Activated CD8-positive, alpha-beta T cell treated with anti-CD3 and anti-CD28 coated beads for 36 hours (primary cell): Measurements from ENCODE around the gene MXD3. TPM values are rescaled to one million over a fixed set of nuclear protein-coding genes. Genes with fewer than 3 reads are reported as not detected.

Source experiments
- ATAC-seq: fragments of 200-7000 bp; cut with Tn5 transposase; one replicate; pipeline ENCODE4 v1.10.0; 2021; ENCODE audit warnings: mild to moderate bottlenecking, moderate library complexity
- CTCF ChIA-PET: fragments of 350-600 bp; sonication (Branson Sonifier 250); formaldehyde crosslinking; loops from one replicate; lab custom pipeline; 2021; ENCODE audit warnings: antibody characterized with exemption; lab: Charles Lee
- POLR2A ChIA-PET: fragments of 350-600 bp; sonication (Branson Sonifier 250); formaldehyde crosslinking; loops from one replicate; lab custom pipeline; 2021; ENCODE audit warnings: antibody characterized with exemption; lab: Charles Lee
- DNase-seq: peaks from one replicate; pipeline ENCODE4 v3.0.0-alpha.2; 2020
- H3K27ac Mint-ChIP-seq: one replicate; pipeline ENCODE4 v1.8.0; 2021; ENCODE audit warnings: mild to moderate bottlenecking, mixed read lengths
- H3K27me3 Mint-ChIP-seq: one replicate; pipeline ENCODE4 v1.8.0; 2021; ENCODE audit warnings: mixed read lengths
- H3K36me3 Mint-ChIP-seq: one replicate; pipeline ENCODE4 v1.8.0; 2021; ENCODE audit warnings: low read depth, mixed read lengths
- H3K4me1 Mint-ChIP-seq: one replicate; pipeline ENCODE4 v1.8.0; 2021; ENCODE audit warnings: low read depth, mixed read lengths
- H3K4me3 Mint-ChIP-seq: one replicate; pipeline ENCODE4 v1.8.0; 2021; ENCODE audit warnings: mild to moderate bottlenecking, moderate library complexity, mixed read lengths
- H3K9me3 Mint-ChIP-seq: one replicate; pipeline ENCODE4 v1.8.0; 2021; ENCODE audit warnings: mixed read lengths
- intact Hi-C: fragments of 100-400 bp; cut with micrococcal nuclease; formaldehyde crosslinking; loops from one replicate; pipeline ENCODE4 v1.10.0; 2022
- total RNA-seq, 2 experiments: library from RNA; stranded (reverse); gene quantifications; one replicate each; pipeline ENCODE4 v1.2.3, GENCODE V29; 2021
- TF ChIP-seq, protein P1 (sequence below): fragments of 200-600 bp; IDR thresholded peaks from one replicate; pipeline ENCODE4 v1.8.0; 2022; ENCODE audit warnings: antibody characterized with exemption, mild to moderate bottlenecking

Gene MXD3
- total RNA-seq, 2 experiments from 2014 or later: 19.3 to 25.1 TPM

DNA sequence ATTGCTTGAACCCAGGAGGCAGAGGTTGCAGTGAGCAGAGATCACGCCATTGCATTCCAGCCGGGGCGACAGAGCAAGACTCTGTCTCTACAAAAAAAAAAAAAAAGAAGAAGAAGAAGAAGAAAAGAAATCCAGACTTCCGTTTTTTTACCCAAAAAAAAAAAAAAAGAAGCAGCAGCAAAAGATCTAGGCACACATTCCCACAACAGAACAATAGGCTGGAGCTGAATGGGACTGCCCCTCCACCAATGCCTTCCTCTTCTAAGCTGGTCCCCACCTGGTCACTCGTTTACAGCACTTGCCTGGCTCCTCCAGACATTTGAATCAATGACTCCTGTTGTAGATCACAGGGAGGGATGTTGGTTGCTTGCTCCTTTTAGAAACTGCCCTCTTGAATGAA, 41.4 kb upstream of the MXD3 start:
- no peak overlapping the region for H3K4me3 Mint-ChIP-seq
- intact Hi-C loops: no loop called here
- TF ChIP-seq, protein P1, sequence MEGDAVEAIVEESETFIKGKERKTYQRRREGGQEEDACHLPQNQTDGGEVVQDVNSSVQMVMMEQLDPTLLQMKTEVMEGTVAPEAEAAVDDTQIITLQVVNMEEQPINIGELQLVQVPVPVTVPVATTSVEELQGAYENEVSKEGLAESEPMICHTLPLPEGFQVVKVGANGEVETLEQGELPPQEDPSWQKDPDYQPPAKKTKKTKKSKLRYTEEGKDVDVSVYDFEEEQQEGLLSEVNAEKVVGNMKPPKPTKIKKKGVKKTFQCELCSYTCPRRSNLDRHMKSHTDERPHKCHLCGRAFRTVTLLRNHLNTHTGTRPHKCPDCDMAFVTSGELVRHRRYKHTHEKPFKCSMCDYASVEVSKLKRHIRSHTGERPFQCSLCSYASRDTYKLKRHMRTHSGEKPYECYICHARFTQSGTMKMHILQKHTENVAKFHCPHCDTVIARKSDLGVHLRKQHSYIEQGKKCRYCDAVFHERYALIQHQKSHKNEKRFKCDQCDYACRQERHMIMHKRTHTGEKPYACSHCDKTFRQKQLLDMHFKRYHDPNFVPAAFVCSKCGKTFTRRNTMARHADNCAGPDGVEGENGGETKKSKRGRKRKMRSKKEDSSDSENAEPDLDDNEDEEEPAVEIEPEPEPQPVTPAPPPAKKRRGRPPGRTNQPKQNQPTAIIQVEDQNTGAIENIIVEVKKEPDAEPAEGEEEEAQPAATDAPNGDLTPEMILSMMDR: no peak
- CTCF ChIA-PET: interaction anchor here (1.1 to 5.3 kb wide), 7 partner anchors 8 to 45 kb away, joined by 3 to 28 read pairs (median 9); no protein-coding TSS in a partner anchor
- ATAC-seq (no peak), DNase-seq (no peak)
- peaks cover 11% of the 10 kb centered on the region for H3K36me3 Mint-ChIP-seq
- POLR2A ChIA-PET: interaction anchor here (1.1 to 4.2 kb wide), 4 partner anchors 40 to 101 kb away, joined by 3 to 15 read pairs (median 4); partner anchors contain the start of gene RAB24
- no peaks in the 10 kb centered on the region for H3K27me3 Mint-ChIP-seq
- H3K27ac Mint-ChIP-seq: no peak overlapping the region
- peaks cover 55% of the 10 kb centered on the region for H3K4me1 Mint-ChIP-seq
- peaks cover 14% of the 10 kb centered on the region for H3K9me3 Mint-ChIP-seq

DNA sequence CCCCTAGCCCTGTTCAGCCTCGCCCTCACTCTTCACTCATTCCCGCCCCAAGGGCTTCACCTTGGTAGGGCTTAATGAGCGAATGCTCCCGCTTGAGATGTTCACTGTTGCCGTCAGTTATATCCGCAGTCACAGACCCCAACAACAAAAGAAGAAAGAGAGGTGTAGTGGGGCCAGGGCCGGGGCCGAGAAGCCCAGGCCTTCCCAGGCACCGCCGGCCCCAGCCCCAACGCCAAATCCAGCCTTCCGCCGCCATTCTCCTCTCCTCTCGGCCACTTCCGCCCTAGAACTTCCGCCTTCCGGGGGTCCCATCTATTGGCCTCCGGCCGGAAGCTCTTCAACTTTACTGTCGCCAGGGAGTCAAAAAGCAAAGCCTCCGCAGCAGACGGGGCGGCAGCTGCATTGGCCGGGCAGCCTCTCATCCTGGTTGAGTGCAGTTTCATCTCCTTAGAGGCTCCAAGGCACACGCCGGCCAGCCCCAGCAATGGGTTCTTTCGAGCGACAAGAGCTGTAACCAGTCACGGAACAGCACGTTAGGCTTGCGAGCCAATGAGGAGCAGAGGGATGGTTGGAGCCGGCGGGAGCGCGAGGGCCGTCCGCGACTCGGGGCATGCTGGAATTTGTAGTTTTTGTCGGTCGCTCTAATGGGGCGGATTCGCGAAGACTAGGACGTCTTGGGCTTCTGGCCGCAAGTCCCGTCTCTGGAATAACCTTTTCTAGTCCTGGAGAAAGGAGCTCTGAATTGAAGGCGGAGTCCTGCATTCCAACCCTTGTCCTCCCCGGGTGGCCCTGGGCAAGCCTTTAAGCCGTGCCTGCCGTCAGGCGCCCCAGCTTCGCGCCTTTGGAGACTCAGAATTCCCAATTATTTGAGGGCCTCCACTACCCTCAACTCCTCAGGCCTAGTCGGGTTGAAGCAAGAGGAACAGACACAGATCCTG, 40.0 kb upstream of the MXD3 start, which contains the start of gene LMAN2:
TSS of gene LMAN2 (minus strand) at position 277 of the 938 bp plus-strand sequence. CDS start at position 256, 21 bp downstream.
- peaks cover 54% of the 10 kb centered on the region for H3K4me1 Mint-ChIP-seq

DNA sequence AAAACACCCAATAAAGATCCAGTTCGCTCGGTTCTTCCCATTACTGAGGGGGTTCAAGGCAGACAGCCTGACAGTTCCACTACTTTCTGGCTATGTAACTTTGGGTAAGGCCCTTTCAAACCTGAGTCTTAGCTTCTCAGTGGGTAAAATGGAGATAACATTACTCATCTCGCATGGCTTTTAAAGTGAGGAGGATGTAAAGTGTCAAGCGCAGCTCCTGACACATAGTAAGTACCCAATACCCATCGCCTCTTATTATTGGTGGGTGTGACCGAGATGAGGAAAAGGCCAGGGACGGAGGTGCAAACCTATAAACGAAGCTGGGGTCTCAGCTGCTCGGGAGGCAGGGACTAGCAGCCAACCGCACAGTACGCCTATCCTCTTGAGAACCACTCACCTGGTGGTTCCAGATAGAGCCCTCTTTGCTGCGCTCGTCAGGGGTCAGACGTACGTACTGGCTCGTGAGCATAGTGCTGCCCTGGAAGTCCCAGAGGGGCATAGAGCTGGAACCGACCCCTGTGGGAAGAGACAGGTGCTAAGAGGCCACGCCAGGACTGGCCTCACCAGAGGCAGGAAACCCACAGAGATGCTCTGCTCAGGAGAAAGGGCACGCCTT, 39.2 kb upstream of the MXD3 start:
- Mint-ChIP-seq H3K27ac (peak overlapping the region; percentile 100), H3K4me3 (peak overlapping the region; percentile 93), H3K27me3 (no peaks in the 10 kb centered on the region), H3K9me3 (peaks cover 13% of the 10 kb centered on the region), H3K4me1 (peaks cover 54% of the 10 kb centered on the region), H3K36me3 (peaks cover 20% of the 10 kb centered on the region)
- no peak for DNase-seq
- ChIA-PET CTCF (interaction anchor here (0.9 to 5.3 kb wide), 13 partner anchors 11 to 237 kb away, joined by 3 to 28 read pairs (median 7); no protein-coding TSS in a partner anchor), POLR2A (interaction anchor here (1.0 to 4.2 kb wide), 17 partner anchors 10 to 96 kb away, joined by 3 to 19 read pairs (median 5); partner anchors contain the start of genes GRK6, PRR7 and RAB24)
- intact Hi-C loops: no loop called here
- ATAC-seq: no peak
- TF ChIP-seq, protein P1: no peak

More for the DNA sequence above, 40.0 kb upstream of the MXD3 start, which contains the start of gene LMAN2:
- Mint-ChIP-seq H3K27me3 (no peaks in the 10 kb centered on the region), H3K36me3 (peaks cover 18% of the 10 kb centered on the region), H3K27ac (peak within 1 kb of the TSS; percentile 100), H3K4me3 (peak within 1 kb of the TSS; percentile 93), H3K9me3 (peaks cover 14% of the 10 kb centered on the region)
- peak; percentile 96 for DNase-seq
- peak; percentile 98 for ATAC-seq
- intact Hi-C loops: no loop called here
- POLR2A ChIA-PET: interaction anchor here (0.7 to 4.2 kb wide), 21 partner anchors 9 to 167 kb away, joined by 3 to 19 read pairs (median 4); partner anchors contain the start of genes GRK6, PRR7 and RAB24
- CTCF ChIA-PET: interaction anchor here (1.4 to 5.3 kb wide), 13 partner anchors 10 to 104 kb away, joined by 4 to 28 read pairs (median 8); no protein-coding TSS in a partner anchor
- TF ChIP-seq, protein P1: no peak

DNA sequence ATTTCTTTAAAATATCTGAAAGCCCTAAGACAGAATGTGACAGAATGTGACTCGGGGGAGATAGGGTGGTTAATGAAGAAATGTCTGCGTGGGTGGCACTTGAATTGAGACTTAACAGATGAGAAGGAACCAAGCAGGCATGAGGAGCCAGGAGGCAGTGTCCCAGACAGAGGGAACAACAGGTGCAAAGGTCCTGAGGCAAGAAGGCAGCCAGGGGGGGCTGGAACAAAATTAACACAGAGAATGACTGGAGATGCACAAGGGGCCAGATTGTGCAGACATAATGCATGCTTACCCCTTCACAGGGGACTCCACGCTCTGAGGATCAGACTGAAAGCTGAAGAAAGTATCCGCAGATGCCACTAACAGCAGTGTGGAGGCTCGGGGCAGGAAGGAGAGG, 38.1 kb upstream of the MXD3 start:
- intact Hi-C loops: no loop called here
- ChIA-PET POLR2A (interaction anchor here (3.5 to 4.2 kb wide), 2 partner anchors 11 to 37 kb away, joined by 15 to 19 read pairs; no protein-coding TSS in a partner anchor), CTCF (interaction anchor here (0.9 to 5.3 kb wide), 7 partner anchors 22 to 236 kb away, joined by 3 to 28 read pairs (median 5); no protein-coding TSS in a partner anchor)
- Mint-ChIP-seq H3K27me3 (no peaks in the 10 kb centered on the region), H3K4me3 (peak overlapping the region; percentile 93), H3K36me3 (peaks cover 18% of the 10 kb centered on the region), H3K9me3 (peaks cover 3% of the 10 kb centered on the region), H3K27ac (peak overlapping the region; percentile 72), H3K4me1 (peaks cover 46% of the 10 kb centered on the region)
- TF ChIP-seq, protein P1: no peak
- ATAC-seq (no peak), DNase-seq (no peak)
